Activated CD8-positive, alpha-beta T cell treated with anti-CD3 and anti-CD28 coated beads for 36 hours (primary cell): ENCODE data around the gene SNX20. TPM values are rescaled to one million over a fixed set of nuclear protein-coding genes. Genes with fewer than 3 reads are reported as not detected.
A peak's percentile ranks its signal among the peaks of the same experiment; 100 is the strongest.

Source experiments
- ATAC-seq: fragments of 200-7000 bp; cut with Tn5 transposase; one replicate; pipeline ENCODE4 v1.10.0; 2021; ENCODE audit warnings: mild to moderate bottlenecking, moderate library complexity
- CTCF ChIA-PET: fragments of 350-600 bp; sonication (Branson Sonifier 250); formaldehyde crosslinking; loops from one replicate; lab custom pipeline; 2021; ENCODE audit warnings: antibody characterized with exemption; lab: Charles Lee
- POLR2A ChIA-PET: fragments of 350-600 bp; sonication (Branson Sonifier 250); formaldehyde crosslinking; loops from one replicate; lab custom pipeline; 2021; ENCODE audit warnings: antibody characterized with exemption; lab: Charles Lee
- DNase-seq: peaks from one replicate; pipeline ENCODE4 v3.0.0-alpha.2; 2020
- H3K27ac Mint-ChIP-seq: one replicate; pipeline ENCODE4 v1.8.0; 2021; ENCODE audit warnings: mild to moderate bottlenecking, mixed read lengths
- H3K27me3 Mint-ChIP-seq: one replicate; pipeline ENCODE4 v1.8.0; 2021; ENCODE audit warnings: mixed read lengths
- H3K36me3 Mint-ChIP-seq: one replicate; pipeline ENCODE4 v1.8.0; 2021; ENCODE audit warnings: low read depth, mixed read lengths
- H3K4me1 Mint-ChIP-seq: one replicate; pipeline ENCODE4 v1.8.0; 2021; ENCODE audit warnings: low read depth, mixed read lengths
- H3K4me3 Mint-ChIP-seq: one replicate; pipeline ENCODE4 v1.8.0; 2021; ENCODE audit warnings: mild to moderate bottlenecking, moderate library complexity, mixed read lengths
- H3K9me3 Mint-ChIP-seq: one replicate; pipeline ENCODE4 v1.8.0; 2021; ENCODE audit warnings: mixed read lengths
- CTCF ChIP-seq: fragments of 200-600 bp; IDR thresholded peaks from one replicate; pipeline ENCODE4 v1.8.0; 2022; ENCODE audit warnings: antibody characterized with exemption, mild to moderate bottlenecking
- intact Hi-C: fragments of 100-400 bp; cut with micrococcal nuclease; formaldehyde crosslinking; loops from one replicate; pipeline ENCODE4 v1.10.0; 2022
- total RNA-seq, 2 experiments: library from RNA; stranded (reverse); gene quantifications; one replicate each; pipeline ENCODE4 v1.2.3, GENCODE V29; 2021

Gene SNX20
- total RNA-seq, 2 experiments from 2014 or later, result 24.6 to 25.0 TPM

- Mint-ChIP-seq H3K9me3 (no peaks in the 10 kb centered on the region), H3K36me3 (no peaks in the 10 kb centered on the region), H3K4me3 (no peak overlapping the region), H3K27me3 (peaks cover 8% of the 10 kb centered on the region), H3K4me1 (peaks cover 67% of the 10 kb centered on the region), H3K27ac (peak overlapping the region; percentile 60)
- DNase-seq (no peak), ATAC-seq (no peak)
- POLR2A ChIA-PET, result interaction anchor here (1.3 to 3.5 kb wide), 2 partner anchors 9 to 14 kb away, joined by 7 to 19 read pairs; partner anchors contain the start of gene SNX20
- intact Hi-C loops, result loop anchor here (5.0 kb wide), 1 partner anchor 47 kb away; the partner anchor contains the start of gene CYLD
- no peak for TF ChIP-seq CTCF
- CTCF ChIA-PET, result interaction anchor here (1.0 to 2.0 kb wide), 5 partner anchors 10 to 52 kb away, joined by 3 to 7 read pairs (median 3); no protein-coding TSS in a partner anchor
Measured at GRCh38 chr16:50695017-50696000, 14.2 kb upstream of the SNX20 start.

- Mint-ChIP-seq H3K4me3 (peak overlapping the region; percentile 63), H3K4me1 (peaks cover 59% of the 10 kb centered on the region), H3K36me3 (no peaks in the 10 kb centered on the region), H3K27ac (peak overlapping the region; percentile 51), H3K27me3 (peaks cover 8% of the 10 kb centered on the region), H3K9me3 (no peaks in the 10 kb centered on the region)
- no peak for TF ChIP-seq CTCF
- ChIA-PET CTCF (interaction anchor here (1.0 kb wide), 1 partner anchor 14 kb away, joined by 3 read pairs; no protein-coding TSS in a partner anchor), POLR2A (interaction anchor here (0.7 to 1.3 kb wide), 3 partner anchors 9 to 13 kb away, joined by 3 to 7 read pairs (median 4); partner anchors contain the start of gene SNX20)
- ATAC-seq (no peak), DNase-seq (no peak)
- intact Hi-C loops, result no loop called here
Measured at GRCh38 chr16:50694206-50694605, 13.1 kb upstream of the SNX20 start.

GRCh38 chr16:50692999-50693781, 12.1 kb upstream of the SNX20 start, which contains the start of gene NOD2:
TSS of gene NOD2 (plus strand) at chr16:50693606. CDS start at chr16:50699496, 5,890 bp downstream.
- H3K9me3 Mint-ChIP-seq, result no peaks in the 10 kb centered on the region
- peaks cover 52% of the 10 kb centered on the region for H3K4me1 Mint-ChIP-seq
- H3K4me3 Mint-ChIP-seq, result peak within 1 kb of the TSS; percentile 63
- ChIA-PET CTCF (no interaction called here), POLR2A (interaction anchor here (0.7 to 1.1 kb wide), 2 partner anchors 8 to 10 kb away, joined by 3 to 4 read pairs; no protein-coding TSS in a partner anchor)
- DNase-seq (no peak), ATAC-seq (peak; percentile 25)
- TF ChIP-seq CTCF, result no peak
- peak within 1 kb of the TSS; percentile 51 for H3K27ac Mint-ChIP-seq
- intact Hi-C loops, result no loop called here
- H3K27me3 Mint-ChIP-seq, result peaks cover 8% of the 10 kb centered on the region
- no peaks in the 10 kb centered on the region for H3K36me3 Mint-ChIP-seq

GRCh38 chr16:50692644-50692998, 11.5 kb upstream of the SNX20 start:
- no peak for TF ChIP-seq CTCF
- peaks cover 8% of the 10 kb centered on the region for H3K27me3 Mint-ChIP-seq
- no peaks in the 10 kb centered on the region for H3K9me3 Mint-ChIP-seq
- no peak overlapping the region for H3K27ac Mint-ChIP-seq
- H3K4me1 Mint-ChIP-seq, result peaks cover 46% of the 10 kb centered on the region
- no peaks in the 10 kb centered on the region for H3K36me3 Mint-ChIP-seq
- H3K4me3 Mint-ChIP-seq, result peak overlapping the region; percentile 38
- ChIA-PET POLR2A (no interaction called here), CTCF (no interaction called here)
- ATAC-seq (no peak), DNase-seq (no peak)
- intact Hi-C loops, result no loop called here
